ENCODE results near the gene RABL2A. TPM values are rescaled to one million over a fixed set of nuclear protein-coding genes. Genes with fewer than 3 reads are reported as not detected.
"Not testable (repeated sequence)": the region's sequence is repeated elsewhere in the genome, so short reads cannot be mapped to it uniquely, and the experiment has no call there.

The RABL2A gene
- total RNA-seq, 1 experiment from 2014 or later, result 4.4 TPM

- peak overlapping the region; percentile 41 for H3K4me2 ChIP-seq (ENCODE audit: low read length)
- H3K9me3 ChIP-seq (ENCODE audit: low read length), result no peaks in the 10 kb centered on the region
- H3K27me3 ChIP-seq (ENCODE audit: low read length), result no peaks in the 10 kb centered on the region
- no peaks in the 10 kb centered on the region for H3K9me2 ChIP-seq (replicated peaks; ENCODE audit: low read length)
- CTCF ChIA-PET, result no interaction called here
- no peaks in the 10 kb centered on the region for H4K20me1 ChIP-seq (ENCODE audit: low read length)
- TF ChIP-seq EZH2phosphoT487 (IDR thresholded peaks at IDR 0.05; ENCODE audit: borderline replicate concordance, low read length), result no peak
- H3K4me3 ChIP-seq (ENCODE audit: low read length), result peak overlapping the region; percentile 58
- DNase-seq, result no peak
- ATAC-seq, result peak; percentile 74
- H2AFZ ChIP-seq (ENCODE audit: low read length), result 0 out of 2 replicates have a peak overlapping the region, but pooled peaks have one; percentile 19
- H3K9ac ChIP-seq (ENCODE audit: low read length), result no peak overlapping the region
- no TSS peak for BruUV-seq (replicated peaks)
- POLR2A ChIA-PET (ENCODE audit: unreplicated experiment), result no interaction called here
- H3K4me1 ChIP-seq (ENCODE audit: insufficient read depth, low read length), result no peaks in the 10 kb centered on the region
- peaks cover 3% of the 10 kb centered on the region; the same call in 1 of the 2 replicates for H3K36me3 ChIP-seq (ENCODE audit: low read depth, low read length)
- no peaks in the 10 kb centered on the region for H3K79me2 ChIP-seq (ENCODE audit: low read length)
- no peaks in the 10 kb centered on the region for H3F3A ChIP-seq (ENCODE audit: low read length, unreplicated experiment)
- intact Hi-C loops (cut with micrococcal nuclease), result no loop called here
- no peak overlapping the region for H3K27ac ChIP-seq (ENCODE audit: low read length)
These were observed 24.1 kb upstream of the RABL2A start for GRCh38 chr2:113602869-113603466.

GRCh38 chr2:113603467-113604084 lies 23.5 kb upstream of the RABL2A start:
- H3K79me2 ChIP-seq (ENCODE audit: low read length); BruUV-seq (replicated peaks); CTCF ChIA-PET; H3K27me3 ChIP-seq (ENCODE audit: low read length); H3K9me3 ChIP-seq (ENCODE audit: low read length); intact Hi-C loops (cut with micrococcal nuclease); H3K9me2 ChIP-seq (replicated peaks; ENCODE audit: low read length); H3K4me1 ChIP-seq (ENCODE audit: insufficient read depth, low read length); POLR2A ChIA-PET (ENCODE audit: unreplicated experiment); H3K36me3 ChIP-seq (ENCODE audit: low read depth, low read length); H3F3A ChIP-seq (ENCODE audit: low read length, unreplicated experiment); H4K20me1 ChIP-seq (ENCODE audit: low read length): not testable (repeated sequence)
- peak overlapping the region; percentile 57; the same call in 1 of the 2 replicates for H2AFZ ChIP-seq (ENCODE audit: low read length)
- DNase-seq (peak; percentile 85), ATAC-seq (peak; percentile 91)
- peak overlapping the region; percentile 62 for H3K27ac ChIP-seq (ENCODE audit: low read length)
- peak overlapping the region; percentile 41 for H3K9ac ChIP-seq (ENCODE audit: low read length)
- H3K4me3 ChIP-seq (ENCODE audit: low read length), result peak overlapping the region; percentile 67
- H3K4me2 ChIP-seq (ENCODE audit: low read length), result peak overlapping the region; percentile 49

GRCh38 chr2:113604085-113604477 lies 23.0 kb upstream of the RABL2A start:
- not testable (repeated sequence) for ATAC-seq
- H3K9ac ChIP-seq (ENCODE audit: low read length), result peak overlapping the region; percentile 41

GRCh38 chr2:113604661-113605060 lies 22.4 kb upstream of the RABL2A start:
- H3K27ac ChIP-seq (ENCODE audit: low read length); H3K27me3 ChIP-seq (ENCODE audit: low read length); DNase-seq; H2AFZ ChIP-seq (ENCODE audit: low read length); H3K4me3 ChIP-seq (ENCODE audit: low read length); BruUV-seq (replicated peaks); H3K4me1 ChIP-seq (ENCODE audit: insufficient read depth, low read length); H3F3A ChIP-seq (ENCODE audit: low read length, unreplicated experiment); POLR2A ChIA-PET (ENCODE audit: unreplicated experiment); ATAC-seq; H3K9me2 ChIP-seq (replicated peaks; ENCODE audit: low read length); H3K9ac ChIP-seq (ENCODE audit: low read length); H3K36me3 ChIP-seq (ENCODE audit: low read depth, low read length); H3K9me3 ChIP-seq (ENCODE audit: low read length); H3K79me2 ChIP-seq (ENCODE audit: low read length); intact Hi-C loops (cut with micrococcal nuclease); H3K4me2 ChIP-seq (ENCODE audit: low read length); H4K20me1 ChIP-seq (ENCODE audit: low read length): not testable (repeated sequence)
- CTCF ChIA-PET, result interaction anchor here (0.6 kb wide), 1 partner anchor 82 kb away, joined by 10 read pairs; no protein-coding TSS in a partner anchor

More at GRCh38 chr2:113604085-113604477, 23.0 kb upstream of the RABL2A start:
- H3K79me2 ChIP-seq (ENCODE audit: low read length); H3K9me3 ChIP-seq (ENCODE audit: low read length); intact Hi-C loops (cut with micrococcal nuclease); H3K4me1 ChIP-seq (ENCODE audit: insufficient read depth, low read length); H4K20me1 ChIP-seq (ENCODE audit: low read length); H3K9me2 ChIP-seq (replicated peaks; ENCODE audit: low read length); H3K36me3 ChIP-seq (ENCODE audit: low read depth, low read length); H3K27me3 ChIP-seq (ENCODE audit: low read length); POLR2A ChIA-PET (ENCODE audit: unreplicated experiment); H3F3A ChIP-seq (ENCODE audit: low read length, unreplicated experiment): not testable (repeated sequence)
- Histone ChIP-seq H3K4me3 (ENCODE audit: low read length) (peak overlapping the region; percentile 67), H2AFZ (ENCODE audit: low read length) (peak overlapping the region; percentile 57; the same call in 1 of the 2 replicates), H3K4me2 (ENCODE audit: low read length) (peak overlapping the region; percentile 49), H3K27ac (ENCODE audit: low read length) (peak overlapping the region; percentile 62)
- peak; percentile 81 for TF ChIP-seq CTCF (conservative IDR thresholded peaks at IDR 0.05; ENCODE audit: low read depth, low read length)
- CTCF ChIA-PET, result interaction anchor here (0.6 kb wide), 1 partner anchor 83 kb away, joined by 10 read pairs; no protein-coding TSS in a partner anchor
- DNase-seq, result peak; percentile 90
- TSS peak; percentile 91 for BruUV-seq (replicated peaks)

- intact Hi-C loops (cut with micrococcal nuclease); H3K27ac ChIP-seq (ENCODE audit: low read length); H3K79me2 ChIP-seq (ENCODE audit: low read length); DNase-seq; H3K9me2 ChIP-seq (replicated peaks; ENCODE audit: low read length); H3K4me3 ChIP-seq (ENCODE audit: low read length); POLR2A ChIA-PET (ENCODE audit: unreplicated experiment); H3K4me2 ChIP-seq (ENCODE audit: low read length); H4K20me1 ChIP-seq (ENCODE audit: low read length); ATAC-seq; H3F3A ChIP-seq (ENCODE audit: low read length, unreplicated experiment); BruUV-seq (replicated peaks); H3K9me3 ChIP-seq (ENCODE audit: low read length); H3K36me3 ChIP-seq (ENCODE audit: low read depth, low read length); H3K4me1 ChIP-seq (ENCODE audit: insufficient read depth, low read length); H3K27me3 ChIP-seq (ENCODE audit: low read length); CTCF ChIA-PET; H2AFZ ChIP-seq (ENCODE audit: low read length); H3K9ac ChIP-seq (ENCODE audit: low read length): not testable (repeated sequence)
These were observed 21.0 kb upstream of the RABL2A start for GRCh38 chr2:113606036-113606435.

- BruUV-seq (replicated peaks); DNase-seq; H3K4me2 ChIP-seq (ENCODE audit: low read length); H3K4me3 ChIP-seq (ENCODE audit: low read length); H3K4me1 ChIP-seq (ENCODE audit: insufficient read depth, low read length); H4K20me1 ChIP-seq (ENCODE audit: low read length); H3K27me3 ChIP-seq (ENCODE audit: low read length); H3K9ac ChIP-seq (ENCODE audit: low read length); H3F3A ChIP-seq (ENCODE audit: low read length, unreplicated experiment); POLR2A ChIA-PET (ENCODE audit: unreplicated experiment); H3K9me2 ChIP-seq (replicated peaks; ENCODE audit: low read length); H3K27ac ChIP-seq (ENCODE audit: low read length); H2AFZ ChIP-seq (ENCODE audit: low read length); CTCF ChIA-PET; ATAC-seq; intact Hi-C loops (cut with micrococcal nuclease); H3K79me2 ChIP-seq (ENCODE audit: low read length); H3K36me3 ChIP-seq (ENCODE audit: low read depth, low read length); H3K9me3 ChIP-seq (ENCODE audit: low read length): not testable (repeated sequence)
These were observed 17.2 kb upstream of the RABL2A start for GRCh38 chr2:113609822-113610221.

Data from PC-3 (cell line).